Measurements from ENCODE around the gene GPR42.
"Not testable (repeated sequence)": the region's sequence is repeated elsewhere in the genome, so short reads cannot be mapped to it uniquely, and the experiment has no call there.

Gene GPR42

DNA sequence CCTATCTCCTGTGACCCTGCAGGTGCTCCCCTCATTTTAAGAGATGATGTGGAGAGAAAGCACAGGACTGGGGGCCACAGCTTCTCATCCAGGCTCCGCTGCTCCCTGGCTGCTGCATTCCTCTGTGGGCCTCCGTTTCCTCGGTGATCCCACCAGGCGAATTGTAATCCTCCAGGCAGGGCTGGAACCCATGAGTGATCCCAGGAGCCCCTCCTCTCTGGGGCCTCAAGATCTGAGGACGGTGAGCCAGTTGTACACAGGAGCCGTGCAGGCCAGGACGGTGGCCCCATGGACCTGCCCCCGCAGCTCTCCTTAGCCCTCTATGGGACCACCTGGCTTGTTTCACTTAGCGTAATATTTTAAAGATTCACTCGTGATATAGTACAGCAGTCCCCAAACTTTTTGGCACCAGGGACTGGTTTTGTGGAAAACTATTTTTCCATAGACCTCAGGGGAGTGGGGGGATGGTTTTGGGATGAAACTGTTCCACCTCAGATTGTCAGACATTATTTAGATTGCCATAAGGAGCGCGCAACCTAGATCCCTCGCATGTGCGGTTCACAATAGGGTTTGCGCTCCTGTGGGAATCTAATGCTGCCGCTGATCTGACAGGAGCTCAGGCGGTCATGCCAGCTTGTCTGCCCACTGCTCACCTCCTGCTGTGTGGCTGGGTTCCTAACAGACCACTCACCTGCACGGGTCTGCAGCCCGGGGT lies 7.0 kb upstream of the GPR42 start:
- no peak for DNase-seq

DNA sequence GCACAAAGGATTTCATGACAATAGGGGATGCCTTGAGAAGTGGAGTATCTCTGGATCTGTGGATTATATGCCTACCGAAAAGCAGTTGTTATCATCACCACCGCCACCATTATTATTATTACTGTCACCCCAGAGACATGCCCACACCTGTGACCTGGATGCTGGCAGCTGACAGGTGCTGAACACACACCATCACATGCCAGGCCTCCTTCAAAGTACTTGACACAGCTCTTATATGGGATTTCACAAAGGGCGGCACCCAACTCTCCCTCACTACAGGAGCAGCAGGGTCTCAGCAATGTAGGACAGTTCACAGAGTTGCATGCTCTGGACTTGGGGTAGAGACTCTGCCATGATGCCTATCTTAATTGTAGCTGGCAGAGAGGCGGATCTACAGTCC lies 5.6 kb upstream of the GPR42 start:
- DNase-seq = no peak

DNA sequence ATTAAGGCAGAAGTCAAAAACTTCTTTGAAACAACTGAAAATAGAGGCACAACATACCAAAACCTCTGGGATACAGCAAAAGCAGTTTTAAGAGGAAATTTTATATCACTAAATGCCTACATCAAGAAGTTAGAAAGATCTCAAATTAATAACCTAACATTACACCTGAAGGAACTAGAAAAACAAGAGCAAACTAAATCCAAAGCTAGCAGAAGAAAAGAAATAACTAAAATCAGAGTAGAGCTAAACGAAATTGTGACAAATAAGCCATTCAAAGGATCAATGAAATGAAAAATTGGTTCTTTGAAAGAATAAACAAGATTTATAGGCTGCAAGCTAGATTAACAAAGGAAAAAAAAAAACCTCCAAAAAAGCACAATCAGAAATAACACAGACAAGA lies 2.5 kb upstream of the GPR42 start:
- no peak for DNase-seq

DNA sequence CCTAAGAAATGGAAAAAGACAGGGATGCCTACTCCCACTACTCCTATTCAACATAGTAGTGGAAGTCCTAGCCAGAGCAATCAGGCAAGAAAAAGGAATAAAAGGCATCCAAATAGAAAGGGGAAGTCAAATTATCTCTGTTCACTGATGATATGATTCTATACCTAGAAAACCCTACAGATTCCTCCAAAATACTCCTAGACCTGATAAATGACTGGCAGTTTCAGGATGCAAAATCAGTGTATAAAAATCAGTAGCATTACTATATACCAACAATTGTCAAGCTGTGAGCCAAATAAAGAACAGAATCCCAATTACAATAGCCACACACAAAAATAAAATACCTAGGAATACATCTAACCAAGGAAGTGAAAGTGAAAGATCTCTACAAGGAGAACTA lies 1.3 kb upstream of the GPR42 start:
- no peak for DNase-seq

DNA sequence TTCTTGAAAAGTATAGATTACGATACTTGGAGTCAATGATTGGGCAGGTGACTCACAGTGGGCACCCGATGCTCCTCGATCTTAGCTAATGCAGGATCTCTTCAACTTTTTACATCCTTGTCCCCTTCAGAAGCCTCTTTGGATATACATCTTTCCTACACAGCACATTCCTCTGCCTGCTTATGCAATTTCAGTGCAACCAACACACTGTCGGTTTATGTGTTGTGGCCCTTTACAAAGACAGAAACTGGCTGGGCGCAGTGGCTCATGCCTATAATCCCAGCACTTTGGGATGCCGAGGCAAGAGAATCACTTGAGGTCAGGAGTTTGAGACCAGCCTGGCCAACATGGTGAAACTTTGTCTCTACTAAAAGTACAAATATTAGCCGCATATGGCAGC lies 2.6 kb downstream of the GPR42 start:
- no peak for DNase-seq

DNA sequence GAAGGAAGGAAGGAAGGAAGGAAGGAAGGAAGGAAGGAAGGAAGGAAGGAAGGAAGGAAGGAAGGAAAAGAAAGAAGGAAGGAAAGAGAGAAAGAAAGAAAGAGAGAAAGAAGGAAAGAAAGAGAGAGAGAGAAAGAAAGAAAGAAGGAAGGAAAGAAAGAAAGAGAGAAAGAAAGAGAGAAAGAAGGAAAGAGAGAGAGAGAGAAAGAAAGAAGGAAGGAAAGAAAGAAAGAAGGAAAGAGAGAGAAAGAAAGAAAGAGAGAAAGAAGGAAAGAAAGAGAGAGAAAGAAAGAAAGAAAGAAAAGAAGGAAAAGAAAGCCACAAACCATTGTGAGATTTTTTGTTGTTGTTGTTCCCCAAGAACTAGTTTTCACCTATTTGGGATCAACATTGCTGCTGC lies 3.2 kb downstream of the GPR42 start:
- not testable (repeated sequence) for DNase-seq

DNA sequence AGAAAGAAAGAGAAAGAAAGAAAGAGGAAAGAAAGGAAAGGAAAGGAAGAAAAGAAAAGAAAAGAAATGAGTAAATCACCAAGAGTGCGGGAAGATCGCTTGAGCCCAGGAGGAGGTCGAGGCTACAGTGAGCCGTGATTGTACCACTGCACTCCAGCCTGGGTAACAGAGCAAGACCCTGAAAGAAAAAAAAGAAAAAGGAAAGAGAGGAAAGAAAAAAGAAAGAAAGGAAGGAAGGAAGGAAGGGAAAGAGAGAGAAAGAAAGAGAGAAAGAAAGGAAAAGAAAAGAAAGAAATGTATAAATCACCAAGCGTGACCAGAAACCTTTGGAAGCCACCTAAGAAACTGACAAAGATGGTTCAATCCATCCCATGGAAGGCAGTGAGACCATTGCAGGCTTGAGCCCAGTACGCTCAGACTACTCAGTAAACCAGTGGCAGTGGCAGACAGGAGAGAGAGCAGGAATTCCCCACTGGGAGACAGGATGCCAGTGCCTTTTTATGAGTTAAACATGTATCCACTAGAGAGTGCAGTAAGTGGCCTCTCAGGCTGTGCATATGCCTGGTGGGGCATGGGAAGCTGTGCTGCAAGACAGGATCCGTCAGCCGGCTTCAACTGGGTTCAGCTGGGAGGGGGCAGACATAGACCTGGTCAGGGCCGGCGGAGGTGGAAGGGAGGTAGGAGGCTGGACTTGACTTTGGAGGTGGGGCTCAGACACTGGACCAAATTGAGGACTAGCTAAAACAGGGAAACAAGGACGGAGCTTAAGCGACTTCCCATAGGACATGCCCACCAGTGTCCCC lies 4.8 kb downstream of the GPR42 start:
- no peak for DNase-seq

DNA sequence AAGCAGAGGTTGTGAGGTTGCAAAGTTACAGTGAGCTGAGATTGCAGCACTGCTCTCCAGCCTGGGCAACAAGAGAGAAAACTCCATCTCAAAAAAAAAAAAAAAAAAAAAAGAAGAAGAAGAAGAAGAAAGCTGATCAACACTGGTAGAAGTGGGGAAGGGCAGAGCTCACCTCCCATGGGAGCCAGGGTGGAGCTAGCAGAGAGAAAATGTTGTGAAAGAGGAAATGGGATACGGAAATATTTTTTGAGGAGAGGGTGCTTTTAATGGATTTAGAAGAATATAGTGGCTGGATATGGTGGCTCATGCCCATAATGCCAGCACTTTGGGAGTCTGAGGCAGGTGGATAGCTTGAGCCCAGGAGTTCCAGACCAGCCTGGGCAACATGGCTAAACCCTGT lies 6.8 kb downstream of the GPR42 start:
- no peak for DNase-seq

DNA sequence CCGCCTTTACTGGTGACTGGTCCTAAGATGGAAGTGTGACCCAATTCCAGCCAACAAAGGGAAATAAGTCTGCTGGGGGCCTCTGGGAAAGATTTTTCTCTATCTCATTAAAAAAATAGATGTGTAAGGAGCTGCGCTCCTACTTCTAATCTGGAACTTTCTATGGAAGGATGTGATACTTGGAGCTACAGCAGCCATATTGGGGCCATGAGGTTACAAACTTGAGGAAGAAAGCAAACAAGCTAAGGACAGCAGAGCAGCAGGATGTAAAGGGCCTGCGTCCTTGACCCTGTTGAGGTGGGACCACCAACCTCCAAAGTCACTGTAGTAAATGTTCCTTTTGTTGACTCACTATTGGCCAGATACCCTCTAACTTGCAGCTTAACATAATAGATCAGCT lies 7.5 kb downstream of the GPR42 start:
- DNase-seq = no peak

DNA sequence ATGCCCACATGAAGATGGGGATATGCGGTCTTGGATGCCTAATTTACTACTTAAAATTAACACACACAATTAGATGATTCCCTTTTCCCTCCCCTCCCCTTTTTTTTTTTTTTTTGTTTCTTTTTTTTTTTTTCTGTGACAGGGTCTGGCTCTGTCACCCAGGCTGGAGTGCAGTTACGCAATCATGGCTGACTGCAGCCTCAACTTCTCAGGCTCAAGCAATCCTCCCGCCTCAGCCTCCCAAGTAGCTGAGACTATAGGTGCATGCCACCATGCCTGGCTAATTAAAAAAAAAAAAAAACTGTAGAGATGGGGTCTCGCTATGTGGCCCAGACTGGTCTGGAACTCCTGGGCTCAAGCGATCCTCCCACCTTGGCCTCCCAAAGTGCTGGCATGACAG lies 8.7 kb downstream of the GPR42 start:
- DNase-seq = not testable (repeated sequence)

DNA sequence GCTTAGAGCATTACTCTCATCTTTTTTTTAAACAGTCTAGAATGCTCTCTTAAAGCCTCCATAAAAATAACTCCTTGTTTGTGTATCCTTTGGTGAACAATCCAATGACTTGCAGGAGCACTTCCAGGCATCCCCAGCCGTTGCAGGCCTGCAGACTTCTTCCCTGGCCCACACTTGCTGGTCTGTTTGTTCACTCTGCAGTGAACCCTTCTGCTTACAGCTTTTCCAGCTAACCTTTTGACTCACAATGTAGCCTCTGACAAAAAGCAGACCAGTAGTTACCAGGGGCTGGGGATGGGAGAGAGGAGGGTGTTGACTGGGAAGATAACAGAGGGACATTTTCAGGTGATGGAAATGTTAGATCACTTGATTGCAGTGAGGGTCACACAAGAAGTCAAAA lies 9.1 kb downstream of the GPR42 start:
- no peak for DNase-seq

DNA sequence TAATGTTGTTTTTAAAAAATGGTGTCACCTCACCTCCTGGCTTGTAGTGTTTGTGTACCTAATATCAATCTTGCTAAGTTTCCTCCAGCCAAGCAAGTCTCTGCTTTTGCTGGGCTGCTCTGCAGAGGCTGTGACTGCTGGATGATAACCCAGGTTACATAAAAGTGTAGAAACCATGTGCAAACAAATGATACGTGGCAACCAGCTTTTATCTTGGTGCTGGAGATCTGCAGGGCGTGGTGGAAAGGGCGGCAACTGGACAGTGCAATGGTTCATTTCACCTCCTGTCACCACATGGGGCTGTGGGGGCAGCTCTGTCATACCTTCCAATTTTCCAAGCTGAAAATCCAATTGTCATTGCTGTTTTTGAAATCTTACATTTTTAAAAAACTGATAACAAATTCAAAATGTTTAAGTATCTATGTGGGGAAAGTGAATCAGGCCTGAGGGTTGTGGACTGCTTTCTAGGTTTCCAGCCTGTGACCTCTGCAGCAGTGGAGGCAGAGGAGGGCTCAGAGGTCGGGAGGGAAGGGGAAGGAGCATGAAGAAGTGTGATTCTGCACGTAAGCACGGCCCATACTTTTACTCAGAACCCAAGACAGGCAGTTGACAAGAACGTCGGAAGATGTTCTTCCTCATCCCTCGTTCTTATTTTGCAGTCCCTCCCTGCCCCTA lies 9.7 kb downstream of the GPR42 start:
- no peak for DNase-seq

DNA sequence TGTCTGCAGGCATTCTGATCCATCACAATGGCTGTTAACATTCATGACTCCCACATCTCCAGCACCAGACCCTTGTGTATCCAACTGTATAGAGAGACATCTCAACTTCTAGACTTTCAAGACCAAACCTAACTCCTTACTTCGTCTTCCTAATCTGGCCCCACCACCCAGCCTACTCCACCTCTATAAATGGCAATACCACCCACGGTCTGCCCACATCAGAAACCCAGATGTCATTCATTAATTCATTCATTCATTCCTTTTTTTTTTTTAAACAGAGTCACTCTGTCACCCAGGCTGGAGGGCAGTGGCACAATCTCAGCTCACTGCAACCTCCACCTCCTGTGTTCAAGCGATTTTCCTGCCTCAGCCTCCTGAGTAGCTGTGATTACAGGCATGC lies 10.4 kb downstream of the GPR42 start:
- no peak for DNase-seq

DNA sequence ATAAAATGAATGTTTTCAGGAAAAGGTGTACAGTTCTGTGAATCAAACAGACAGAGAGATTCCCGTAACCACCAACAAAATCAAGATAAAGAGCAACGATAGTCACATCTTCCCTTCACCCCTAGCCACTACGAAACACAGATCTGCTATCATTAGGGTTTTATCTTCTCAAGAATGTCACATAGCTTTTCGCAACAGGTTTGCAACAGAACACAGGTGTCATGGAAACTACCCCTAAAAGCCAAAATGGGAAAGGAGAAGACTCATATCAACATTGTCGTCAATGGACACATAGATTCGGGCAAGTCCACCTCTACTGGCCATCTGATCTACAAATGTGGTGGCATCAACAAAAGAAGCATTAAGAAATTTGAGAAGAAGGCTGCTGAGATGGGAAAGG lies 11.1 kb downstream of the GPR42 start:
- DNase-seq = no peak

DNA sequence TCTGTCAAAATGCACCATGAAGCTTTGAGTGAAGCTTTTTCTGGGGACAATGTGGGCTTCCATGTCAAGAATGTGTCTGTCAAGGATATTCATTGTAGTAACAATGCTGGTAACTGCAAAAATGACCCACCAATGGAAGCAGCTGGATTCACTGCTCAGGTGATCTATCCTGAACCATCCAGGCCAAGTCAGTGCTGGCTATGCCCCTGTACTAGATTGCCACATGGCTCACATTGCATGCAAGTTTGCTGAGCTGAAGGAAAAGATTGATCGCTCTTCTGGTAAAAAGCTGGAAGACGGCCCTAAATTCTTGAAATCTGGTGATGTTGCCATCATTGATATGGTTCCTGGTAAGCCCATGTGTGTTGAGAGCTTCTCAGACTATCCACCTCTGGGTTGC lies 12.7 kb downstream of the GPR42 start:
- DNase-seq = no peak

DNA sequence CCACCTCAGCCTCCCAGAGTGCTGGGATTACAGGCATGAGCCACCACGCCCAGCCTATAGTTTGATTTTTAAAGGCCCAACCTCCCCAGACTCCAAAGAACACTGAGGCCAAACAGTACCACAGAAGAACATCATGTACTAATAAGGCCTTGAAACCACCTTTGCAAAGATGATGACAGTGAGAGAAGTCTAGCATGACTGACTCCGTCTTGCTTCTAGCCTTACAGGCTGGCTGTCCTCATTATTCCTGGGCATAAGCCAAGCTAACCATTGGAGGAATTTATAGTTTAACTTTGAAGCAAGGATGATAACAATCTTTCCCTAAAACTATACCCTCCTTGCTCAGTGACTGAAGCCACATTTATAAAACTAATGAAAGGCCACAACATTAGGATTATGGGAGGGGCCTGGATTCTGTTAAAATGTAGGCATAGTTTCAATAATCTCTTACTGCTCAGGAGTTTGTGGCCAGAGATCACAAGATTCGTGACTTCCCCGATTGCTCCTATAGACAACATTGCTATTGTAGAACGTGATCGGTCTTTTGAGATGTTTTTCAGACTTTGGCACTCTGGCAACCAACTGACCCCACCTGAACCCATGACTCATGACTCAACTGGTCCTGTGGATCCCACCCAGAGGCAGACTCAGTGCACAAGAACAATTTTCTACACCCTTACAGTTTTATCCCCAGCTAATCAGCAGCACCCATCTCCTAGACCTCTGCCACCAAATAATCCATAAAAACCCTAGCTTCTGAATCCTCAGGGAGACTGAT lies 17.6 kb downstream of the GPR42 start:
- DNase-seq = no peak

DNA sequence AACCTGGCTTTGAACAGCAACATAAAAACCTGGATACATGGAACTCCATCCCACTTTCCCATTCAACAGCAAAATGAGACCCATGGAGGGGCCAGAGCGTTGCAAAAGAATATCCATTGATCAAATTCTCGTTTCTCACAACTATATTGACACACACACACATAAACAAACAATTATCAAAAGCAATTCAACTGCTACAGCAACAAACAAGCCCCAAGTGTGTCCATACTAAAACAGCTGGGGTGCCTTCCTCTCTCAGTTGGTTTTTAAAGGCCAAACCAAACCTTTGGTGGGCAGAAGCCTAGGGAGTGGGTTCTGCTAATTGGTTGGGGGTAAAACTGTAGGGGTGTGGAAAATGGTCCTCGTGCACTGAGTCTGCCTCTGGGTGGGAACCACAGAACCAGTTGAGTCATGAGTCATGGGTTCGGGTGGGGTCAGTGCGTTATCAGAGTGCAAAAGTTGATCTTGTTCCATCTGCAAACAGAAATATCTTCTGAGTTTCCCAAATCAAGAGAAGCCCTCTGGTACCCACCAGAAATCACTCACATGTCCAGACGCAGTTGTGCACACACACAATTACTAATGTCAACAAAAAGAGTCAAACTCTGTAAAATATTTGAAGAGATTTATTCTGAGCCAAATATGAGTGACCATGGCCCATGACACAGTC lies 18.5 kb downstream of the GPR42 start:
- no peak for DNase-seq

DNA sequence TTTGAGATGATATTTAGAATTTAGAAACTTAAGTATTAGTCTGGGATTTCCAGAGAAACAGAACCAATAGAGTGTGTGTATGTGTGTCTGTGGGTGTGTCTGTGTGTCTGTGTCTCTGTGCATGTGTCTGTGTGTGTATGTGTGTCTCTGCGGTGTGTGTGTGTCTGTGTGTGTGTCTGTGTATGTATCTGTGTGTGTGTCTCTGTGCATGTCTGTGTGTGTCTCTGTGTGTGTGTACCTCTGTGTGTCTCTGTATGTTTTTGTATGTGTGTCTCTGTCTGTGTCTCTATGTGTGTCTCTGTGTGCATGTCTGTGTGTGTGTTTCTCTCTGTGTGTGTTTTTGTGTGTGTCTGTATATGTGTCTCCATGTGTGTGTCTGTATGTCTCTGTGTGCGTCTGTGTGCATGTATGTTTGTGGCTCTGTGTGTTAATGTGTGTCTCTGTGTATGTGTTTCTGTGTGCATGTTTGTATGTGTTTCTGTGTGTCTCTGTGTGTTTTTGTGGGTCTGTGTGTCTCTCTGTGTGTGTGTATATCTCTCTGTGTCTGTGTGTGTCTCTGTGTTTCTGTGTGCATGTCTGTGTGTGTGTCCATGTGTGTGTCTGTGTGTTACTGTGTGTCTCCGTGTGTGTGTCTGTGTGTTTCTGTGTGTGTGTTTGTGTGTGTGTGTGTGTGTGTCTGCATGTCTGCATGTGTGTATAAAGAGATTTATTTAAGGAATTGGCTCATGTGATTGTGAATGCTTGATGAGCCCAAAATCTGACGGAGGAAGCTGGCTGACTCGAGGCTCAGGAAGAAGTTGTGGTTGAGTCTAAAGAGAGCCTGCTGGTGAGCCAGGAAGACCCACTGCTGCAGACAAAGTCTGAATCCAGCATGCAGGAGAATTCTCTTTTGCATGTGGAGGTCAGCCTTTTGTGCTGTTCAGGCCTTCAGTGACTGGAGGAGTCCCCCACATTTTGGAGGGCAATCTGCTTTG lies 22.2 kb downstream of the GPR42 start:
- no peak for DNase-seq

DNA sequence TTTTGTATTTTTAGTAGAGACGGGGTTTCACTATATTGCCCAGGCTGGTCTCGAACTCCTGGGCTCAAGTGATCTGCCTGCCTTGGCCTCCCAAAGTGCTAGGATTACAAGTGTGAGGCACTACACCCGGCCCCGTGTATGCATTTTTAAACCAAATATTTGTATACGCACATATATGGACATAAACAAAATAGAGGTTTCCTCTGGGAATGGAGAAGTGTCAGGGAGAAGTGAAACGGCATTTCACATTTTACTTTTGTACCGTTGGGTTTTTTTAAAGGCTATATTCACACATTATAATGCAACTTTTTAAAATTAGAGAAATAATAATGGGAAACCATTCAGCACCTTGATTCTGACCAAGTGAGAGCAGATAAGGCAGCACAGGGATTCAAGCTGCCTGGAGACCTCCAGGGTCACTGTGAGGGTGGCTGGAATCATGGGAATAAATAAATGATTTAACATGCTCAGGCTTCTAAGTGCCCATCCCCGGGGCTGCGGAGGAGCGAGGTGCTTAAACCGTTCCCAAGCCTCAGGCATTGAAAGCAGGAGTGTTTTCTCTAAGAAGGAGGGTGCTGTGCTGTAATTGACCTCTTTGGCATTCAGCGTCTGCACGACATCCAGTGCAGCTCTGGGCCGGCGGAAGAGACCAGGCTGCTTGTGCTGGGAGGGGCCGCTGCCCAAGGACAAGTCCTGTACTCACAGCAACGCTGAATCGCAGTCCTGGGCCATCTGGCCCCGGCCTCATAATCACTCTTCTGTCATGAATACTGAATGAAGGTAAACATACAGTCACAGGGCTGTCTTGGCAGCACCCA lies 24.7 kb downstream of the GPR42 start:
- DNase-seq = no peak

DNA sequence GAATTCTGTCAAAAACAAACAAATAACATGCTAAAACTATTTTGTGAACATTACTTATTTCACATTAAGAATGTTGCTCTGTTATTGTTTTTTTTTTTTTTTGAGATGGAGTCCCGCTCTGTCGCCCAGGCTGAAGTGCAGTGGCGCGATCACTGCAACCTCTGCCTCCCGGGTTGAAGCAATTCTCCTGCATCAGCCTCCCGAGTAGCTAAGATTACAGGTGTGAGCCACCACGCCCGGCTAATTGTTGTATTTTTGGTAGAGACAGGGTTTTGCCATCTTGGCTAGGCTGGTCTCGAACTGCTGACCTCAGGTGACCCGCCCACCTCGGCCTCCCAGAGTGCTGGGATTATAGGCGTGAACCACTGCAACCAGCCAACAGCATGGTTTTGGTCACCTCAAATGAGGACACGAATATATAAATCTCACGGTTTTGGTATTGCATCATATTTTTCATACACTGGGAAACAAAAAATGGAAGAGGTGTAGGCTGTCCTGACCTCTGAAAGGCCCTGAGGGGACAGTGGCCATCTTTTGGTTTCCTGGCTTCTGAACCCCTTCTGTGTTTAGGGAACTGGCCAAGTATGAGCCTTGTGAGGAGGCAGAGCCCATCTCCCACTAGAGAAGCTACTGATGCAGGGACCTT lies 25.5 kb downstream of the GPR42 start:
- no peak for DNase-seq
